ENCODE measurements around the gene MAMLD1. TPM values are rescaled to one million over a fixed set of nuclear protein-coding genes. Genes with fewer than 3 reads are reported as not detected.
A peak's percentile ranks its signal among the peaks of the same experiment; 100 is the strongest.

MAMLD1 gene
- total RNA-seq, 1 donor from 2014 or later, result 1.8 TPM

DNA sequence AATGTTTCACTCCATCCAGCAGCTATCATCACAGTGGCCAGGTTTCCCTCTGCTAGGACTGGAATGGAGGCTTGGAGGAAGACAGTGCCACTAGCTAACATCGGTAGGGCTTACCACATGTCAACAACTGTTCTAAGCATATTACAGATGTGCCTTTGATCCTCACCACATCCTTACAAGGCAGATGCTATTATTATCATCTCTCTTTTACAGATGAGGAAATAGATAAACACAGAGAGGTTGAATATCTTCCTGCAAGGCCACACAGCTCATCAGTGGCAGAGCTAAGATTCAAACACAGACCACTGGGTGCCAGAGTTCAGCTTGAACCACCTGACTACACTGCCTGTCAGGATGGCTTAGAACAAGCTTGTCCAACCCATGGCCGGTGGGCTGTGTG, 47.4 kb downstream of the MAMLD1 start:
- no peaks in the 10 kb centered on the region for H3K27me3 ChIP-seq (ENCODE audit: low read depth)
- TF ChIP-seq, protein P1, sequence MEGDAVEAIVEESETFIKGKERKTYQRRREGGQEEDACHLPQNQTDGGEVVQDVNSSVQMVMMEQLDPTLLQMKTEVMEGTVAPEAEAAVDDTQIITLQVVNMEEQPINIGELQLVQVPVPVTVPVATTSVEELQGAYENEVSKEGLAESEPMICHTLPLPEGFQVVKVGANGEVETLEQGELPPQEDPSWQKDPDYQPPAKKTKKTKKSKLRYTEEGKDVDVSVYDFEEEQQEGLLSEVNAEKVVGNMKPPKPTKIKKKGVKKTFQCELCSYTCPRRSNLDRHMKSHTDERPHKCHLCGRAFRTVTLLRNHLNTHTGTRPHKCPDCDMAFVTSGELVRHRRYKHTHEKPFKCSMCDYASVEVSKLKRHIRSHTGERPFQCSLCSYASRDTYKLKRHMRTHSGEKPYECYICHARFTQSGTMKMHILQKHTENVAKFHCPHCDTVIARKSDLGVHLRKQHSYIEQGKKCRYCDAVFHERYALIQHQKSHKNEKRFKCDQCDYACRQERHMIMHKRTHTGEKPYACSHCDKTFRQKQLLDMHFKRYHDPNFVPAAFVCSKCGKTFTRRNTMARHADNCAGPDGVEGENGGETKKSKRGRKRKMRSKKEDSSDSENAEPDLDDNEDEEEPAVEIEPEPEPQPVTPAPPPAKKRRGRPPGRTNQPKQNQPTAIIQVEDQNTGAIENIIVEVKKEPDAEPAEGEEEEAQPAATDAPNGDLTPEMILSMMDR (IDR thresholded peaks at IDR 0.05; ENCODE audit: borderline replicate concordance), result no peak
- no peaks in the 10 kb centered on the region for H3K9me3 ChIP-seq (replicated peaks)
- H3K27ac ChIP-seq (replicated peaks), result peak overlapping the region; percentile 60
- no peak overlapping the region for H3K4me3 ChIP-seq
- no peaks in the 10 kb centered on the region for H3K36me3 ChIP-seq
- H3K4me1 ChIP-seq, result peaks cover 18% of the 10 kb centered on the region
- intact Hi-C loops (cut with micrococcal nuclease), result no loop called here
- no peak for DNase-seq

DNA sequence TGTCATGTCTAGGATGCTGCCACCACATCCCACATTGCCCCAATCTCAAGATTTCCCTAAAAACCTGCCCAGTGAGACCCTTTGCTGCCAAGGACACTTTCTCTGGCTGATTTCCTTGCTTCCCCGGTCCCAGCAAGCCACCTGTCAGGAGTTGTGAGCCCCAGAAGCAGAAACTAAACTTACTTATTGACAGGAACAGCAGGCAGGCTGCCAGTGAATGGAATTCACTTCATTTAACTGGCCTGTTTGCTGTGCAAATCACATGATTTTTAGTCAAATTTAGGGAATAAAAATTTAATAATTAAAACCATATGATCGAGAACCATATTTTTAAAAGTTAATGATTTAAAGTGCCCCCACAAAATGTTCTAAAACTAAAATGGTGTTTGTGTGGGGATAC, 48.5 kb downstream of the MAMLD1 start:
- DNase-seq, result no peak
- no peaks in the 10 kb centered on the region for H3K27me3 ChIP-seq (ENCODE audit: low read depth)
- H3K9me3 ChIP-seq (replicated peaks), result no peaks in the 10 kb centered on the region
- no peaks in the 10 kb centered on the region for H3K36me3 ChIP-seq
- H3K4me1 ChIP-seq, result peaks cover 18% of the 10 kb centered on the region
- H3K4me3 ChIP-seq, result no peak overlapping the region
- TF ChIP-seq, protein P1 (IDR thresholded peaks at IDR 0.05; ENCODE audit: borderline replicate concordance), result no peak
- no peak overlapping the region for H3K27ac ChIP-seq (replicated peaks)
- intact Hi-C loops (cut with micrococcal nuclease), result no loop called here

DNA sequence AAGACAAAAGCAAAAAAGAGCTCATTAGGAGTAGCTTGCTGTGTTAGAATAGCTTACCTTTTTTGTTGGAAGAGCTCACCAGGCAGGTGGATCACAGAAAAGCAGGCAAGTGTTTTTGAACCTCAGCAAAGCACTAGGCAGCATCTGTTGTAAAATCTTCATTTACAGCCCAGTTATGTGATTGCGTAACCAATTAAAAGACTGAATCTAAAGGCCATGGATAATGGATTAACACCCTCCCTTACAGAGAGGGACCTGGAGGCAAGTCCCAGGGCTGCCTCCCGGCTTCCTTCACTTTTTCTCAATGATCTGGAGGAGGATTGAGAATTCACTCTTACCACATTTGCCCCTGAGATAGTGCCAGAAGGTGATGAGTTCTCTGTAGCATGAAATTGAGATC, 51.1 kb downstream of the MAMLD1 start:
- no peak overlapping the region for H3K27ac ChIP-seq (replicated peaks)
- H3K36me3 ChIP-seq, result no peaks in the 10 kb centered on the region
- DNase-seq, result no peak
- no peaks in the 10 kb centered on the region for H3K9me3 ChIP-seq (replicated peaks)
- peaks cover 18% of the 10 kb centered on the region for H3K4me1 ChIP-seq
- H3K27me3 ChIP-seq (ENCODE audit: low read depth), result no peaks in the 10 kb centered on the region
- TF ChIP-seq, protein P1 (IDR thresholded peaks at IDR 0.05; ENCODE audit: borderline replicate concordance), result no peak
- intact Hi-C loops (cut with micrococcal nuclease), result no loop called here
- H3K4me3 ChIP-seq, result no peak overlapping the region

DNA sequence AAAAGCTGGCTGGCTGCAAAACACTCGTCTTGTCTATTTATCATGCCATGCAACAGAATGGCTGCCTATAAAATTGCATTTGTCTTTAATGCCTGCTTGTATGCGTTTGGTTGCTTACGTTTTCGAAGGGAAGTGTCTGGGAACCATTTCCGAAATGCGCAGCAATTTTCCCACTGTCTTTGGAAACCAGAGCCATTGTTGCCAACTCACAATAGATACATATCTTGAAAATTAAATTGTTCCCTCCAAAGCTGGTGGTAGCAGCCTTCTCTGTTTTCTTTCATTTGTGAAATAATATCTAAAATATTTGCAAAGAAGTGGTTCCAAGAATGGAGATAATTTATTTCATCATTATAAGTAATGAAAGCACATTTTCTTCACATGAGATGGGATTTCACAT, 53.4 kb downstream of the MAMLD1 start:
- no peak overlapping the region for H3K27ac ChIP-seq (replicated peaks)
- no peak for DNase-seq
- H3K4me3 ChIP-seq, result no peak overlapping the region
- intact Hi-C loops (cut with micrococcal nuclease), result no loop called here
- no peaks in the 10 kb centered on the region for H3K36me3 ChIP-seq
- TF ChIP-seq, protein P1 (IDR thresholded peaks at IDR 0.05; ENCODE audit: borderline replicate concordance), result no peak
- H3K4me1 ChIP-seq, result no peaks in the 10 kb centered on the region
- no peaks in the 10 kb centered on the region for H3K27me3 ChIP-seq (ENCODE audit: low read depth)
- H3K9me3 ChIP-seq (replicated peaks), result no peaks in the 10 kb centered on the region

DNA sequence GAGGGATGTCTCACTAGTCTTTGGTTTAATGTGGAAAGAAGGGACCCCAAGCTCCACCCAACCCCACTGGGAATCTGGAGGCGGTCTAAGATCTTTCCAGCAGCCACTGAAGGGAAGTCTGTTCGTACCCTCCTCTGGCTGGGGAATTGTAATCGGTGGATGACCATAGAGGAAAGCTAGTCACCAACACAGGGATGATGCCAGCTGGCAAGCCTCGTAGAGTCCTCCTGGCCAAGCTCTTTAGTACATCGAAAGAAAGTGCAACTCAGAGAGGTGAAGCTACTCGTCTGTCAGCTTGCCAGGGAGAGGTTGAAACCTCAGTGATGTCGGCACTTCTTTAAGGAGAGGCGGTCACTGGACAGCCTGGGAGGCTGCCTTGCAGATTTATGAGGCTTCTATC, 58.7 kb downstream of the MAMLD1 start:
- Histone ChIP-seq H3K9me3 (replicated peaks) (no peaks in the 10 kb centered on the region), H3K27me3 (ENCODE audit: low read depth) (no peaks in the 10 kb centered on the region), H3K4me1 (peaks cover 6% of the 10 kb centered on the region), H3K36me3 (no peaks in the 10 kb centered on the region), H3K27ac (replicated peaks) (no peak overlapping the region), H3K4me3 (no peak overlapping the region)
- intact Hi-C loops (cut with micrococcal nuclease), result no loop called here
- TF ChIP-seq, protein P1 (IDR thresholded peaks at IDR 0.05; ENCODE audit: borderline replicate concordance), result no peak
- peak; percentile 29 for DNase-seq

DNA sequence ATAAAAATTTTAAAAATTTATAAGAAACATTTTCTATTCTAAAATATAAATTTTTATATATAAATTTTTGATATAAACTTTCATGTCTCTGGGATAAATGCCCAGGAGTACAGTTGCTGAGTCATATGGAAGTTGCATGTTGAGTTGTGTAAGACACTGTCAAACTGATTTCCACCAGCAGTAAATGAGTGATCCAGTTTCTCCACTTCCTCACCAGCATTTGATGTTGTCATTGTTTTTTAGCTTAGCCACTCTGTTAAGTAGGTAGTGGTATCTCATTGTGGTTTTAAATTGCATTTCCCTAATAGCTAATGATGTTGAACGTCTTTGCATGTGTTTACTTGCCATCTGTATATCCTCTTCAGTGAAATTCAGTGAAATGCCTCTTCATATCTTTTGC, 66.5 kb downstream of the MAMLD1 start:
- DNase-seq, result no peak
- TF ChIP-seq, protein P1 (IDR thresholded peaks at IDR 0.05; ENCODE audit: borderline replicate concordance), result no peak
- Histone ChIP-seq H3K27me3 (ENCODE audit: low read depth) (no peaks in the 10 kb centered on the region), H3K27ac (replicated peaks) (no peak overlapping the region), H3K9me3 (replicated peaks) (no peaks in the 10 kb centered on the region), H3K36me3 (no peaks in the 10 kb centered on the region), H3K4me1 (no peaks in the 10 kb centered on the region), H3K4me3 (no peak overlapping the region)
- intact Hi-C loops (cut with micrococcal nuclease), result no loop called here

Measured in left ventricle myocardium inferior (tissue), 1 donor.